HCT116 (cell line): Measurements from ENCODE around the gene USP10.

Source experiments
- CTCF ChIP-seq, 3 experiments: fragments of 200-600 bp in 1 of 3; sonication (generic) in 1 of 3; IDR thresholded peaks in 2 of 3; conservative IDR thresholded peaks in 1 of 3; 2 replicates each; pipeline ENCODE4 v1.5.1; 2012 to 2017; ENCODE audit warnings: low read depth in 2 of 3, low read length in 2 of 3, antibody characterized with exemption in 1 of 3, borderline replicate concordance in 1 of 3, control low read depth in 1 of 3, mild to moderate bottlenecking in 1 of 3, mixed read lengths in 1 of 3, mixed run types in 1 of 3, moderate library complexity in 1 of 3; ENCODE audit not compliant: insufficient read depth in 1 of 3
- ZBTB33 ChIP-seq: IDR thresholded peaks from 2 replicates; pipeline ENCODE4 v1.6.1; 2011; ENCODE audit warnings: mild to moderate bottlenecking, low read length, moderate library complexity; ENCODE audit not compliant: insufficient replicate concordance; ENCODE audit errors: extremely low read depth

DNA sequence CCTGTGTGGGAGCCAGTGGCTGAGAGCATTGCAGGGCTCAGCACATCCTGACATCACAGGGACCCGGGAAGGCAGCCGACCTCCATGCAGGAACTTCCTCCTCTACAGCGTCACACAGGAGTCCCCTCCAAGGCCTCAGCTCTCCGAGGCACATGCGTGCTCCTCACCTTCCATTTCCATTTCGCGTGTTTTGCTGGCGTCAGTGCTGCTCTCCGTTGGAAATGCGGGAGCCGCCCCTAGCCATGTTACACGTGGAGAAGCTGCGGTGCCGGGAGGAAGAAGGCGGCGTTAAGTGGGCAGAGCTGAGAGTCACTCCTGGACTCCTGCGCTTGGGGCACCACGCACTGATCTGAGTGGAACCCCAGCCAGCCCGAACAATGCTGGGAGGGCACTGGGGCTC is 94.8 kb downstream of the USP10 start:
- no peak for TF ChIP-seq ZBTB33
- no peak for TF ChIP-seq CTCF (IDR thresholded peaks at IDR 0.05 in 2 of 3, conservative IDR thresholded peaks at IDR 0.05 in 1 of 3; ENCODE audit: borderline replicate concordance in 1 of 3, insufficient read depth in 1 of 3, low read depth in 2 of 3, low read length in 2 of 3)
